VCaP (cell line): Measurements from ENCODE around the gene MTMR2.
"Not testable (repeated sequence)": the region's sequence is repeated elsewhere in the genome, so short reads cannot be mapped to it uniquely, and the experiment has no call there.

Experiments
- H3K27ac ChIP-seq: fragments of 450-650 bp; 2 replicates; pipeline ENCODE4 v1.5.1; 2017
- TF ChIP-seq, protein P1 (sequence below): fragments of 450-650 bp; conservative IDR thresholded peaks from 2 replicates; pipeline ENCODE4 v1.5.1; 2017; ENCODE audit warnings: mild to moderate bottlenecking, moderate library complexity

The MTMR2 gene

DNA sequence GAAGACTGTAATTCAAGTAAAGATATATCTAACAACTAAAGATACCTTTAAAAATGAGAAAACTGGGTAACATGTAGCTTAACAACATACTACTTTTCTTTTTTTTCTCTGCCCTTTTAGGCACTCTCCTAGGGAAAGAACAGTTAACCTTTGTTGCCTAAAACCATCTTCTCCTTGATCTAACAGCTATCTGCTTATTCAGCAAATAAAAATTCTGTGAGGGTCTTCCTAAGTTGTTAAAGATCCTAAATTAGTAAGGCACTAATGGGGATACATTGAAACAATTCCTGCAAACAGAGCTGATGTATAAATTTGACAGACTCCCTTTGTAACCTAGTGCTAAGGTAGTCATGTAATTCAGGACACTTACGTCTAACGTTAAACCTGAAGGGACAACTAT lies 39.1 kb downstream of the MTMR2 start:
- TF ChIP-seq, protein P1, sequence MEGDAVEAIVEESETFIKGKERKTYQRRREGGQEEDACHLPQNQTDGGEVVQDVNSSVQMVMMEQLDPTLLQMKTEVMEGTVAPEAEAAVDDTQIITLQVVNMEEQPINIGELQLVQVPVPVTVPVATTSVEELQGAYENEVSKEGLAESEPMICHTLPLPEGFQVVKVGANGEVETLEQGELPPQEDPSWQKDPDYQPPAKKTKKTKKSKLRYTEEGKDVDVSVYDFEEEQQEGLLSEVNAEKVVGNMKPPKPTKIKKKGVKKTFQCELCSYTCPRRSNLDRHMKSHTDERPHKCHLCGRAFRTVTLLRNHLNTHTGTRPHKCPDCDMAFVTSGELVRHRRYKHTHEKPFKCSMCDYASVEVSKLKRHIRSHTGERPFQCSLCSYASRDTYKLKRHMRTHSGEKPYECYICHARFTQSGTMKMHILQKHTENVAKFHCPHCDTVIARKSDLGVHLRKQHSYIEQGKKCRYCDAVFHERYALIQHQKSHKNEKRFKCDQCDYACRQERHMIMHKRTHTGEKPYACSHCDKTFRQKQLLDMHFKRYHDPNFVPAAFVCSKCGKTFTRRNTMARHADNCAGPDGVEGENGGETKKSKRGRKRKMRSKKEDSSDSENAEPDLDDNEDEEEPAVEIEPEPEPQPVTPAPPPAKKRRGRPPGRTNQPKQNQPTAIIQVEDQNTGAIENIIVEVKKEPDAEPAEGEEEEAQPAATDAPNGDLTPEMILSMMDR, result no peak
- no peak overlapping the region for H3K27ac ChIP-seq

- TF ChIP-seq, protein P1, result no peak
- H3K27ac ChIP-seq, result no peak overlapping the region
These were observed 39.5 kb downstream of the MTMR2 start for GRCh38 chr11:95884376-95884775.

DNA sequence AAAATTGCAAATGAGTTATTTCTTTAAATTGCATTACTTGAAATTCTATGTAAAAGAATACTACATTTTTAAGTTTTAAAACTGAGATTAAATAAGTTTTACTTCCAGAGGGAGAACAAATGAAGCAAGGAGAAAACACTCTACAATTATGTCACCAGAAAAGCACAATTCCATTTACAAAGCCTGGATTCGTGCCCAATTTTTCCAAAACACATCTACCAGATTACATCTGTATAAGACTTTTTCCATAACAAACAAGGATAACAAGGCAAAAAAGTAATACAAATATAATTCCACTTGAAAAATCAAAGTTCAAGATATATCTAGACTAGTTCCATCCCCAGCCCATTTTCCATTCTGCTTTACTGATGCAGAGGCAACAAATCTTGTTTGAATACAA lies 40.5 kb downstream of the MTMR2 start:
- no peak overlapping the region for H3K27ac ChIP-seq

DNA sequence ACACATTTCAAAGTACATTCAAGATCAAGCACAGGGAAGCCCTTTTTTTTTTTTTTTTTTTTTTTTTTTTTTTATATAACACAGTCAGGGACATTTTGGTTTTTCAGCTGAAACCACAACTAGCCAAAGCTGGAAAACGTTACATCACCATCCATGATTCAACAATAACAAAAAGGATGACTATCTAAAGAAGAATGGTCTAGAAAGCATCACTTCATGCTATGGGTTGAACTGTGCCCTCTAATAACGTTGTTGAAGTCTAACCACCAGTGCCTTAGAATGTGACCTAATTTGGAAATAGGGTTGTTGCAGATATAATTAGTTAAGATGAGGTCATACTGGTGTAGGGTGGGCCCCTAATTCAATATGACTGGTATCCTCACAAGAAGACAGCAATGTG lies 46.6 kb downstream of the MTMR2 start:
- H3K27ac ChIP-seq, result no peak overlapping the region

More for the DNA sequence above, 40.5 kb downstream of the MTMR2 start:
- TF ChIP-seq, protein P1, result no peak

DNA sequence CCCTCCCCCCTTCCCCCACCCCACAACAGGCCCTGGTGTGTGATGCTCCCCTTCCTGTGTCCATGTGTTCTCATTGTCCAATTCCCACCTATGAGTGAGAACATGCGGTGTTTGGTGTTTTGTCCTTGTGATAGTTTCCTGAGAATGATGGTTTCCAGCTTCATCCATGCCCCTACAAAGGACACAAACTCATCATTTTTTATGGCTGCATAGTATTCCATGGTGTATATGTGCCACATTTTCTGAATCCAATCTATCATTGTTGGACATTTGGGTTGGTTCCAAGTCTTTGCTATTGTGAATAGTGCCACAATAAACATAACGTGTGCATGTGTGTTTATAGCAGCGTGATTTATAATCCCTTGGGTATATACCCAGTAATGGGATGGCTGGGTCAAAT lies 53.0 kb downstream of the MTMR2 start:
- H3K27ac ChIP-seq, result not testable (repeated sequence)

More for the DNA sequence above, 46.6 kb downstream of the MTMR2 start:
- TF ChIP-seq, protein P1, result no peak

GRCh38 chr11:95867105-95867504 lies 56.8 kb downstream of the MTMR2 start:
- TF ChIP-seq, protein P1, result no peak
- no peak overlapping the region for H3K27ac ChIP-seq

DNA sequence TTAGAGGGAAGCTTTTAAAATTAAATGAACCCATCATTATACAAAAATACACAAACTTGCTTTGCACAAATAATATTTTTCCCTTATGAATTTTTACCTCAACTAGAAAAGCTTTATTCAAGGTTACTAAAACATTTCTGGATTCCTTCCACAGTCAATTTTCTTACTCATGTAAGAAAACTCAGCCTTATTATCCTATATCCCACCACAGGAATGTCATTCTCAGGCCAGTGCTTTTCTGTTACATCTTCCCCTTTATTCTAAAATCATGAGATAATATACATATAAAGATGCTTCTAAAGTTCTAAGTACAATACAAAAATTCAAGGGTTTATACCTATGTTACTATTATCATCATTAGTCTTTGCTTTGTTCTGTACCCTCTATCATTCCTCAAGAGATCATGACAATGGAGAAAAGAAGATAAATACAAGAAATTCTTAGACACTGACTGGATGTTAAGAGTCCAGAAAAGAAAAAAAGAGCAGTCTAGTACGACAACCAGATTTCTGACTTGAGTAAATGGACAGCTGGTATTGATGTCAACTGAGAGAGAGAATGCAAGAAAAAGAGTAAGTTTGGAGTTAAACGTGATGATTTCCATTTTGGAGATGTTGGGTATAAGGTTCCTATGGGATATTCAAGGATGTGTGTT lies 60.3 kb downstream of the MTMR2 start:
- TF ChIP-seq, protein P1, result no peak
- no peak overlapping the region for H3K27ac ChIP-seq

DNA sequence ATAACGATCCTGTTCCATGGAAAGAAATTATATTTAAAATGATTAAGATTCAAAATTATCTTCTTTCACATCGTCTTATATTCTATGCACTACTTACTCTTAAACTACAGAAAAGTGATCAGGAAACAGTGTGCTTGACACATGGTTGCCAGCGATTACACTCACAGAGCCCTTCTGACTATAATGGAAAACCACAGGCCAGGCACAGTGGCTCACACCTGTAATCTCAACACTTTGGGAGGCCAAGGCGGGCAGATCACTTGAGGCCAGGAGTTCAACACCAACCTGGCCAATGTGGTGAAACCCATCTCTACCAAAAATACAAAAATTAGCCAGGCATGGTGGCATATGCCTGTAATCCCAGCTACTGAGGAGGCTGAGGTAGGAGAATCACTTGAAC lies 63.9 kb downstream of the MTMR2 start:
- H3K27ac ChIP-seq, result not testable (repeated sequence)

DNA sequence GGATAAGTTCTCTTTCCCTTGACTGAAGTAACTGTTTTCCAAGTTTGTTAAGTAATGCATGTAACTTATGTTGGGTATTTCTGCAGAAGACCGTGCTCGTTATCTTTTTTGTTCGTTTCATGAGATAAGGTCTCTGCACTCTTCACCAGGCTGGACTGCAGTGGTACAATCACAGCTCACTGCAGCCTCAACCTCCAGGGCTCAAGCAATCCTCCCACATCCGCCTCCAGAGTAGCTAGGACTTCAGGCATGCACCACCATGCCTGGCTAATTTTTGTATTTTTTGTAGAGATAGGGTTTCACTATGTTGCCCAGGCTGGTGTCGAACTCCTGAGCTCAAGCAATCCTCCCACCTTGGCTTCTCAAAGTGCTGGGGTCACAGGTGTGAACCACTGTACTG lies 69.5 kb downstream of the MTMR2 start:
- not testable (repeated sequence) for H3K27ac ChIP-seq
